Small intestine (tissue), 7 donors: Measurements from ENCODE around the gene CFAP119. TPM values are rescaled to one million over a fixed set of nuclear protein-coding genes. Genes with fewer than 3 reads are reported as not detected.

ENCODE experiments used
- DNase-seq, 2 donors: peaks; one replicate each; pipeline versions ENCODE4 v3.0.0 to v3.0.0-alpha.2; 2013
- FAIRE-seq: peaks from 2 replicates; lab custom pipeline; 2012; peaks lifted over from hg19 to GRCh38; lab: Jason Lieb, UNC
- H3K27ac ChIP-seq, 3 donors: one replicate each; pipeline ENCODE4 v1.5.1; 2013; ENCODE audit warnings: low read length in 2 of 3, mild to moderate bottlenecking in 2 of 3, control low read depth in 1 of 3, inconsistent platforms in 1 of 3, low read depth in 1 of 3, moderate library complexity in 1 of 3
- H3K27me3 ChIP-seq, 3 donors: one replicate each; pipeline ENCODE4 v1.6.1; 2013; ENCODE audit warnings: low read length in 3 of 3, inconsistent platforms in 1 of 3; ENCODE audit not compliant: control insufficient read depth in 3 of 3, insufficient read depth in 3 of 3
- H3K36me3 ChIP-seq, 3 donors: one replicate each; pipeline ENCODE4 v1.6.1; 2013; ENCODE audit warnings: low read length in 3 of 3, inconsistent platforms in 1 of 3, low read depth in 1 of 3, mild to moderate bottlenecking in 1 of 3, moderate library complexity in 1 of 3; ENCODE audit not compliant: control insufficient read depth in 3 of 3, insufficient read depth in 2 of 3
- H3K4me1 ChIP-seq, 3 donors: one replicate each; pipeline ENCODE4 v1.6.1; 2013; ENCODE audit warnings: low read length in 2 of 3, inconsistent platforms in 1 of 3, low read depth in 1 of 3, mild to moderate bottlenecking in 1 of 3, moderate library complexity in 1 of 3; ENCODE audit not compliant: control insufficient read depth in 3 of 3, insufficient read depth in 2 of 3
- H3K4me3 ChIP-seq, 3 donors: one replicate each; pipeline ENCODE4 v1.5.1; 2013; ENCODE audit warnings: low read length in 3 of 3, control low read depth in 1 of 3, inconsistent platforms in 1 of 3, low read depth in 1 of 3, mild to moderate bottlenecking in 1 of 3, moderate library complexity in 1 of 3
- H3K9me3 ChIP-seq, 2 donors: one replicate each; pipeline ENCODE4 v1.6.1; 2013; ENCODE audit warnings: low read depth in 1 of 2, low read length in 1 of 2; ENCODE audit not compliant: control insufficient read depth in 2 of 2, insufficient read depth in 1 of 2
- WGBS, 3 donors: extraction: QIAGEN DNeasy Blood & Tissue Kit; methylation state at CpG; one replicate each; pipeline ENCODE4 v1.1.7; 2013; 5-methylcytosine and 5-hydroxymethylcytosine counted together
- polyA plus RNA-seq, 4 donors: library from polyadenylated mRNA; stranded (reverse) in 3 of 4; unstranded in 1 of 4; fragments of 200-250 nt in 3 of 4; fragments of 120-200 nt in 1 of 4; gene quantifications; one replicate each; pipeline versions ENCODE4 v1.2.1 to v1.2.3, GENCODE V29; 2013
- donor health status: healthy with polysubstance abuse.
- donor health status: control.
- donor health status: control.
- donor health status: Bipolar disorder and iron deficiency.
- donor health status: healthy.

Gene CFAP119
- polyA plus RNA-seq, 4 donors: 2.4 to 6.5 (median 5.1) TPM

- no peaks in the 10 kb centered on the region for H3K27me3 ChIP-seq
- no peak for DNase-seq
- H3K4me1 ChIP-seq: no peaks in the 10 kb centered on the region
- H3K9me3 ChIP-seq: no peaks in the 10 kb centered on the region
- WGBS, 3 donors: 82 to 97% (median 84%) methylated on average over 4 of the region's 4 CpGs
- FAIRE-seq: no peak
- H3K36me3 ChIP-seq: peaks cover 3 to 54% (median 17%) of the 10 kb centered on the region in 3 donors
- H3K4me3 ChIP-seq: no peak overlapping the region
- H3K27ac ChIP-seq: no peak overlapping the region
Observed at GRCh38 chr16:30753596-30753995, 8.3 kb downstream of the CFAP119 start.

- DNase-seq (no peak), FAIRE-seq (no peak)
- H3K27ac ChIP-seq: no peak overlapping the region
- H3K36me3 ChIP-seq: peaks cover 3 to 38% (median 14%) of the 10 kb centered on the region in 3 donors
- no peaks in the 10 kb centered on the region for H3K9me3 ChIP-seq
- peaks cover 0 to 7% (median 4%) of the 10 kb centered on the region in 3 donors for H3K4me1 ChIP-seq
- H3K27me3 ChIP-seq: no peaks in the 10 kb centered on the region
- 93 to 95% (median 94%) methylated on average over 20 of the region's 20 CpGs for WGBS, 3 donors
- H3K4me3 ChIP-seq: no peak overlapping the region
Observed at GRCh38 chr16:30750876-30751465, 10.9 kb downstream of the CFAP119 start.

GRCh38 chr16:30750201-30750600 lies 11.7 kb downstream of the CFAP119 start:
- peaks cover 3 to 33% (median 11%) of the 10 kb centered on the region in 3 donors for H3K36me3 ChIP-seq
- peaks cover 0 to 7% (median 4%) of the 10 kb centered on the region in 3 donors for H3K4me1 ChIP-seq
- H3K9me3 ChIP-seq: no peaks in the 10 kb centered on the region
- WGBS, 3 donors: 89 to 95% (median 90%) methylated on average over 4 of the region's 4 CpGs
- DNase-seq: no peak
- no peaks in the 10 kb centered on the region for H3K27me3 ChIP-seq
- H3K27ac ChIP-seq: no peak overlapping the region
- H3K4me3 ChIP-seq: no peak overlapping the region
- no peak for FAIRE-seq

- DNase-seq (peak; percentile 33 to 48), FAIRE-seq (no peak)
- WGBS, 3 donors: 14 to 18% (median 18%) methylated on average over 24 to 36 of the region's 36 CpGs
- H3K27me3 ChIP-seq: no peaks in the 10 kb centered on the region
- H3K4me1 ChIP-seq: peaks cover 0 to 7% (median 4%) of the 10 kb centered on the region in 3 donors
- H3K9me3 ChIP-seq: no peaks in the 10 kb centered on the region
- H3K27ac ChIP-seq: peak overlapping the region in 2 of 3 donors; percentile 47 to 81
- H3K36me3 ChIP-seq: peaks cover 8 to 29% (median 11%) of the 10 kb centered on the region in 3 donors
- H3K4me3 ChIP-seq: peak overlapping the region; percentile 73 to 88 (median 88)
Observed at GRCh38 chr16:30748634-30749445, 13.0 kb downstream of the CFAP119 start.

- H3K27me3 ChIP-seq: no peaks in the 10 kb centered on the region
- peaks cover 5 to 28% (median 11%) of the 10 kb centered on the region in 3 donors for H3K36me3 ChIP-seq
- no peaks in the 10 kb centered on the region for H3K9me3 ChIP-seq
- peak within 1 kb of the TSS; percentile 22 to 81 (median 70) for H3K27ac ChIP-seq
- no peak for FAIRE-seq
- peak; percentile 100 for DNase-seq
- WGBS, 3 donors: 2 to 3% (median 2%) methylated on average over 49 to 60 of the region's 60 CpGs
- peaks cover 0 to 7% (median 4%) of the 10 kb centered on the region in 3 donors for H3K4me1 ChIP-seq
- peak within 1 kb of the TSS; percentile 73 to 88 (median 88) for H3K4me3 ChIP-seq
Observed at GRCh38 chr16:30747799-30748633, 13.8 kb downstream of the CFAP119 start, which contains the start of gene PHKG2. Gene PHKG2 (plus strand): TSS chr16:30748425. CDS start chr16:30748821, 396 bp downstream.

GRCh38 chr16:30747331-30747730 lies 14.5 kb downstream of the CFAP119 start:
- Histone ChIP-seq H3K27ac (peak overlapping the region; percentile 22 to 81 (median 70)), H3K27me3 (no peaks in the 10 kb centered on the region), H3K36me3 (peaks cover 5 to 33% (median 11%) of the 10 kb centered on the region in 3 donors), H3K4me1 (peaks cover 0 to 7% (median 4%) of the 10 kb centered on the region in 3 donors), H3K4me3 (peak overlapping the region in 1 of 3 donors; percentile 73), H3K9me3 (no peaks in the 10 kb centered on the region)
- WGBS, 3 donors: 19 to 41% (median 32%) methylated on average over 3 of the region's 3 CpGs
- FAIRE-seq: no peak
- DNase-seq: peak; percentile 15 to 62

- Histone ChIP-seq H3K36me3 (peaks cover 5 to 35% (median 11%) of the 10 kb centered on the region in 3 donors), H3K4me1 (peaks cover 0 to 7% (median 4%) of the 10 kb centered on the region in 3 donors), H3K27ac (no peak overlapping the region), H3K4me3 (no peak overlapping the region), H3K9me3 (no peaks in the 10 kb centered on the region), H3K27me3 (no peaks in the 10 kb centered on the region)
- DNase-seq: no peak
- no peak for FAIRE-seq
- WGBS, 3 donors: 84 to 90% (median 90%) methylated on average over 9 of the region's 9 CpGs
Observed at GRCh38 chr16:30746638-30747175, 15.2 kb downstream of the CFAP119 start.
